MM.1S (cell line): ENCODE results near the gene ATG10.

Source experiments
- DNase-seq: peaks from one replicate; pipeline ENCODE4 v3.0.0-alpha.2; 2015
- H2AFZ ChIP-seq: fragments of 300-600 bp; sonication (generic); 2 replicates; pipeline ENCODE4 v1.6.0; 2016; ENCODE audit warnings: antibody characterized with exemption, low read length
- H3F3A ChIP-seq: fragments of 300-600 bp; sonication (generic); 2 replicates; pipeline ENCODE4 v1.6.1; 2016; ENCODE audit warnings: mild to moderate bottlenecking, antibody characterized with exemption, low read length, moderate library complexity, mixed read lengths; ENCODE audit not compliant: insufficient read depth
- H3K27ac ChIP-seq: fragments of 300-600 bp; sonication (generic); 2 replicates; pipeline ENCODE4 v1.5.1; 2016; ENCODE audit warnings: mild to moderate bottlenecking, low read length
- H3K27me3 ChIP-seq: fragments of 300-600 bp; sonication (generic); replicated peaks from 2 replicates; pipeline ENCODE4 v1.6.0; 2016; ENCODE audit warnings: low read length; ENCODE audit not compliant: insufficient read depth
- H3K36me3 ChIP-seq: fragments of 300-600 bp; sonication (generic); replicated peaks from 2 replicates; pipeline ENCODE4 v1.6.1; 2016; ENCODE audit warnings: mild to moderate bottlenecking, low read length, mixed read lengths; ENCODE audit not compliant: insufficient read depth
- H3K4me1 ChIP-seq: fragments of 300-600 bp; sonication (generic); 2 replicates; pipeline ENCODE4 v1.6.1; 2016; ENCODE audit warnings: low read length, mixed read lengths
- H3K4me2 ChIP-seq: fragments of 300-600 bp; sonication (generic); 2 replicates; pipeline ENCODE4 v1.6.0; 2016; ENCODE audit warnings: low read depth, low read length
- H3K4me3 ChIP-seq: fragments of 300-600 bp; sonication (generic); 2 replicates; pipeline ENCODE4 v1.5.1; 2016; ENCODE audit warnings: low read length, mixed read lengths
- H3K79me2 ChIP-seq: fragments of 300-600 bp; sonication (generic); 2 replicates; pipeline ENCODE4 v1.6.1; 2016; ENCODE audit warnings: mixed run types, low read length, mixed read lengths
- H3K9ac ChIP-seq: fragments of 300-600 bp; sonication (generic); 2 replicates; pipeline ENCODE4 v1.6.1; 2016; ENCODE audit warnings: low read length, mixed read lengths
- H3K9me2 ChIP-seq: fragments of 300-600 bp; sonication (generic); replicated peaks from 2 replicates; pipeline ENCODE4 v1.6.1; 2016; ENCODE audit warnings: mild to moderate bottlenecking, low read length, mixed read lengths; ENCODE audit not compliant: insufficient read depth
- H3K9me3 ChIP-seq: fragments of 300-600 bp; sonication (generic); replicated peaks from 2 replicates; pipeline ENCODE4 v1.6.1; 2016; ENCODE audit warnings: mild to moderate bottlenecking, low read length, mixed read lengths; ENCODE audit not compliant: insufficient read depth
- H4K20me1 ChIP-seq: fragments of 300-600 bp; sonication (generic); 2 replicates; pipeline ENCODE4 v1.6.1; 2016; ENCODE audit warnings: mild to moderate bottlenecking, low read length, moderate library complexity, mixed read lengths; ENCODE audit not compliant: insufficient read depth
- EZH2 ChIP-seq: fragments of 300-600 bp; sonication (generic); optimal IDR thresholded peaks from 2 replicates; pipeline ENCODE3; 2017; ENCODE audit warnings: low read depth, mild to moderate bottlenecking, antibody characterized with exemption, low read length, mixed read lengths
- EZH2phosphoT487 ChIP-seq: fragments of 300-600 bp; sonication (generic); IDR thresholded peaks from 2 replicates; pipeline ENCODE4 v1.6.1; 2018; ENCODE audit warnings: antibody characterized with exemption, low read length
- TF ChIP-seq, protein P1 (sequence below): fragments of 300-600 bp; sonication (generic); IDR thresholded peaks from 2 replicates; pipeline ENCODE4 v1.5.1; 2016; ENCODE audit warnings: antibody characterized with exemption, low read length, mixed read lengths

The ATG10 gene

DNA sequence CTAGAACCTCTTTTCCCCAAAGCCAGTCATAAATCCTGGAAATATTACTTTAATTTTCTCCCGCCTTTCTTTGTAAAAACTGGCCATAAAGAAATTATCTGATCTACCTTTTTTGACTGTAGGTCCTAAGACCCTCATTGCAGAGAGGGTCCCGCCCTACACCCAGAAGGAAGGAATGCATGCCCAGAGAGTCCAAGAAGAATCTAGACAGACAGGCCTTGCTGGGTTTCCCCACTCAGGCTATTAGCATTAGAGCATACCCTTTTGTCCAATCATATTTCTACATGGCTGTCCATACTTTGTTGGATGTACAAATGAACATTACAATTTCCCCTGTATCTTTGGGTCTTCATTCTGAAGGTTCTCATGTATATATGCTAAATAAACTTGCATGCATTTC, 1.9 kb upstream of the ATG10 start:
- Histone ChIP-seq H3K27me3 (no peaks in the 10 kb centered on the region), H3K9me2 (no peaks in the 10 kb centered on the region), H3K4me2 (no peak overlapping the region), H3K79me2 (no peaks in the 10 kb centered on the region), H3F3A (peaks cover 9% of the 10 kb centered on the region; the same call in 1 of the 2 replicates), H3K27ac (no peak overlapping the region), H3K9me3 (no peaks in the 10 kb centered on the region), H4K20me1 (no peaks in the 10 kb centered on the region), H3K4me1 (0 out of 2 replicates have a peak, but pooled peaks cover 3% of the 10 kb centered on the region), H3K4me3 (no peak overlapping the region), H2AFZ (no peak overlapping the region), H3K9ac (no peak overlapping the region), H3K36me3 (no peaks in the 10 kb centered on the region)
- TF ChIP-seq EZH2: no peak
- DNase-seq: no peak

DNA sequence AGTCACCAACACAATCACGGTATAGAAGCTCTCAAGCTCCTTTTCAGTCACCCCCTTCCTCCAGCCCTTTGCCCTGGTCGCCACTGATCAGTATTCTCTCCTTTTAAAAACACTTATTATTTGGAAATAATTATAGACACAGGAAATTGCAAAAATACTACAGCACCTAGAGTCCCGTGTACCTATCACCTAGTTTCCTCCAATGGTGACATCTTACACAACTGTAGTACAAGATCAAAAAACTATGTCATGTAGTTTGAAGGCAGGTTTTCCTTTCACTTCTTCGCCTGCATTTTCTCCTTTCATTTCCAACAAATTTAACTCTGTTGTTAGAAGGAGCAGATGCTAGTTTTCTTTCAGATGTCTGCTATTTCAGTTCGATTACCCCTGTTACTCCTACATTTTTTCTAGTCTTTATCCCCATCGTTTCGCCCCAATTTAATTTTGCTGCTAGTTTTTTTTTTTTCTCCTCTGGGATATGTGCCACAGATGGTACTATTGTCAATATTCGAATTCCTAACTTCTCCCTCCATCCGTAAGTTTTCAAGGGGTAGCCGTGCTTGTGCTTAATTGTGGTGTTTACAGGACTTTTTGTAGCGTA, 612 bp upstream of the ATG10 start:
- Histone ChIP-seq H3F3A (peaks cover 9% of the 10 kb centered on the region; the same call in 1 of the 2 replicates), H3K79me2 (no peaks in the 10 kb centered on the region), H4K20me1 (no peaks in the 10 kb centered on the region), H3K4me1 (0 out of 2 replicates have a peak, but pooled peaks cover 3% of the 10 kb centered on the region), H3K9me2 (no peaks in the 10 kb centered on the region), H3K27me3 (no peaks in the 10 kb centered on the region), H3K9ac (peak overlapping the region; percentile 87), H3K36me3 (no peaks in the 10 kb centered on the region), H3K27ac (peak overlapping the region; percentile 84), H2AFZ (peak overlapping the region; percentile 47), H3K4me2 (peak overlapping the region; percentile 52), H3K9me3 (no peaks in the 10 kb centered on the region), H3K4me3 (peak overlapping the region; percentile 75)
- TF ChIP-seq EZH2 (no peak), EZH2phosphoT487 (no peak)
- TF ChIP-seq, protein P1, sequence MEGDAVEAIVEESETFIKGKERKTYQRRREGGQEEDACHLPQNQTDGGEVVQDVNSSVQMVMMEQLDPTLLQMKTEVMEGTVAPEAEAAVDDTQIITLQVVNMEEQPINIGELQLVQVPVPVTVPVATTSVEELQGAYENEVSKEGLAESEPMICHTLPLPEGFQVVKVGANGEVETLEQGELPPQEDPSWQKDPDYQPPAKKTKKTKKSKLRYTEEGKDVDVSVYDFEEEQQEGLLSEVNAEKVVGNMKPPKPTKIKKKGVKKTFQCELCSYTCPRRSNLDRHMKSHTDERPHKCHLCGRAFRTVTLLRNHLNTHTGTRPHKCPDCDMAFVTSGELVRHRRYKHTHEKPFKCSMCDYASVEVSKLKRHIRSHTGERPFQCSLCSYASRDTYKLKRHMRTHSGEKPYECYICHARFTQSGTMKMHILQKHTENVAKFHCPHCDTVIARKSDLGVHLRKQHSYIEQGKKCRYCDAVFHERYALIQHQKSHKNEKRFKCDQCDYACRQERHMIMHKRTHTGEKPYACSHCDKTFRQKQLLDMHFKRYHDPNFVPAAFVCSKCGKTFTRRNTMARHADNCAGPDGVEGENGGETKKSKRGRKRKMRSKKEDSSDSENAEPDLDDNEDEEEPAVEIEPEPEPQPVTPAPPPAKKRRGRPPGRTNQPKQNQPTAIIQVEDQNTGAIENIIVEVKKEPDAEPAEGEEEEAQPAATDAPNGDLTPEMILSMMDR: no peak
- DNase-seq: peak; percentile 55

DNA sequence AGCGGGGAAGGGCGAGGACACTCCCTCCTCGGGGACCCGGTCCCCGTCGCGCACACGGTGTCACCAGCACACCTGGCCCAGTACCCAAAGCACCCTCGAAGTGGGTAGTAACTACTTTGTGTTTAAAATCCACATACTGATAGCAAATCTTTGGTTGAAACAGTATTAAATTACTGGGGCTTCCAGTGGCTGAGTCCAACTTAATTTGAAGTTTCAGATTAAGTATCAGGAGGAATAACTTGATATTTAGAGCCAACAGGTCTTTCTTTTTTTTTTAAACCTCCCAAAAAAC, 615 bp downstream of the ATG10 start:
- peak; percentile 64 for DNase-seq
- peak overlapping the region; percentile 91 for H2AFZ ChIP-seq
- H3K27me3 ChIP-seq: no peaks in the 10 kb centered on the region
- no peaks in the 10 kb centered on the region for H3K36me3 ChIP-seq
- H3K4me1 ChIP-seq: 0 out of 2 replicates have a peak, but pooled peaks cover 3% of the 10 kb centered on the region
- H3K9me2 ChIP-seq: no peaks in the 10 kb centered on the region
- H3K4me2 ChIP-seq: peak overlapping the region; percentile 58
- no peaks in the 10 kb centered on the region for H3K79me2 ChIP-seq
- peak overlapping the region; percentile 84; the same call in 1 of the 2 replicates for H3K27ac ChIP-seq
- TF ChIP-seq EZH2 (no peak), EZH2phosphoT487 (no peak)
- TF ChIP-seq, protein P1: no peak
- H4K20me1 ChIP-seq: no peaks in the 10 kb centered on the region
- H3K4me3 ChIP-seq: peak overlapping the region; percentile 75
- H3K9ac ChIP-seq: peak overlapping the region; percentile 87
- no peaks in the 10 kb centered on the region for H3K9me3 ChIP-seq
- H3F3A ChIP-seq: peaks cover 9% of the 10 kb centered on the region; the same call in 1 of the 2 replicates

DNA sequence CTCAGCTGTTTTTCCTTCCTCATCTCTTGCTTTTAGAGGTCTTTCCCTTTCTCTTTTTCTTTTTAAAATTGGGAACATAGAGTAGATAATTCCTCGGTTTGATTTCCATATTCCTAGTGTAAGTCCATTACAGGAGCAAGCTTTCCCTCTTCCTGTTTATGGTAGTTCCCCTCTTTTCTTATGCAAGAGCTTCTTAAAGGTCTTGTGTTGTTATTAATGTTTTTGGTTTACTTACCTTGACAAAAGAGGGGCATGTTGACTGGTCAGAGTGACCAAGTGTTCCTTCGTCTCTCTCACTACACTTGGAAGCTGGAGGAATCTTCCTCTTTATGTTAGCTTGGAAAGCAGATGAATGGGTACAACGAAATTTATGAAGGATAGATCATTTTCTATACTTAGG, 8.3 kb downstream of the ATG10 start:
- H3K27ac ChIP-seq: no peak overlapping the region
- H3K9me2 ChIP-seq: no peaks in the 10 kb centered on the region
- no peaks in the 10 kb centered on the region for H3K9me3 ChIP-seq
- H3K4me2 ChIP-seq: no peak overlapping the region
- H3K79me2 ChIP-seq: no peaks in the 10 kb centered on the region
- no peaks in the 10 kb centered on the region for H3K27me3 ChIP-seq
- H3K4me3 ChIP-seq: no peak overlapping the region
- no peaks in the 10 kb centered on the region for H3F3A ChIP-seq
- TF ChIP-seq EZH2 (no peak), EZH2phosphoT487 (no peak)
- TF ChIP-seq, protein P1: no peak
- no peak overlapping the region for H3K9ac ChIP-seq
- H3K36me3 ChIP-seq: no peaks in the 10 kb centered on the region
- H4K20me1 ChIP-seq: no peaks in the 10 kb centered on the region
- no peak for DNase-seq
- no peaks in the 10 kb centered on the region for H3K4me1 ChIP-seq
- no peak overlapping the region for H2AFZ ChIP-seq
